AG04450 (cell line): ENCODE data around the gene HTR3C. TPM values are rescaled to one million over a fixed set of nuclear protein-coding genes. Genes with fewer than 3 reads are reported as not detected.
"Not testable (repeated sequence)": the region's sequence is repeated elsewhere in the genome, so short reads cannot be mapped to it uniquely, and the experiment has no call there.

Source experiments
- CTCF ChIA-PET: fragments of 300-600, 350-600 bp; formaldehyde crosslinking; extraction: SDS; loops from one replicate; lab custom pipeline; 2022; ENCODE audit warnings: antibody characterized with exemption, inconsistent platforms; lab: Charles Lee
- POLR2A ChIA-PET: fragments of 350-600 bp; formaldehyde crosslinking; extraction: SDS; loops from one replicate; lab custom pipeline; 2021; ENCODE audit warnings: antibody characterized with exemption, inconsistent platforms; lab: Yijun Ruan, JAX
- DNase-seq: peaks from one replicate; pipeline ENCODE4 v3.0.0-alpha.2; 2011; ENCODE audit warnings: low read depth, low spot score
- H3K27ac ChIP-seq: one replicate; pipeline ENCODE4 v1.5.1; 2012; ENCODE audit warnings: low read depth, low read length, control low read depth
- H3K27me3 ChIP-seq: one replicate; pipeline ENCODE4 v1.6.0; 2012; ENCODE audit warnings: low read length; ENCODE audit not compliant: control insufficient read depth, insufficient read depth
- H3K4me3 ChIP-seq: 2 replicates; pipeline ENCODE4 v1.5.1; 2011; ENCODE audit warnings: mild to moderate bottlenecking, low read depth, low read length, control low read depth
- H3K9me3 ChIP-seq: 2 replicates; pipeline ENCODE4 v1.5.1; 2012; ENCODE audit warnings: low read length; ENCODE audit not compliant: control insufficient read depth, insufficient read depth
- CTCF ChIP-seq: IDR thresholded peaks from 2 replicates; pipeline ENCODE4 v1.5.1; 2011; ENCODE audit warnings: low read depth, low read length, control low read depth, inconsistent platforms
- polyA plus RNA-seq: library from polyadenylated mRNA; depleted of rRNA; stranded (reverse); fragments of >200 nt; gene quantifications from 2 replicates; pipeline ENCODE4 v1.2.3, GENCODE V29; 2011

The HTR3C gene
- polyA plus RNA-seq, 1 experiment, result not detected

- DNase-seq, result no peak
- peaks cover 3% of the 10 kb centered on the region; the same call in 1 of the 2 replicates for H3K9me3 ChIP-seq
- peaks cover 6% of the 10 kb centered on the region for H3K27me3 ChIP-seq
- H3K27ac ChIP-seq, result no peak overlapping the region
- H3K4me3 ChIP-seq, result no peak overlapping the region
- TF ChIP-seq CTCF, result no peak
- ChIA-PET POLR2A (no interaction called here), CTCF (interaction anchor here (0.9 kb wide), 1 partner anchor 46 kb away, joined by 3 read pairs; no protein-coding TSS in a partner anchor)
These were observed 30.5 kb upstream of the HTR3C start for GRCh38 chr3:184022323-184022722.

GRCh38 chr3:184025256-184025655 is 27.6 kb upstream of the HTR3C start:
- H3K4me3 ChIP-seq, H3K27me3 ChIP-seq, POLR2A ChIA-PET, DNase-seq, H3K27ac ChIP-seq, H3K9me3 ChIP-seq: not testable (repeated sequence)
- CTCF ChIA-PET, result interaction anchor here (0.6 kb wide), 2 partner anchors 183 to 663 kb away, joined by 3 read pairs; no protein-coding TSS in a partner anchor

GRCh38 chr3:184028275-184028890 is 24.5 kb upstream of the HTR3C start:
- CTCF ChIA-PET, DNase-seq, H3K27ac ChIP-seq, H3K27me3 ChIP-seq, H3K4me3 ChIP-seq, POLR2A ChIA-PET, H3K9me3 ChIP-seq: not testable (repeated sequence)

- ChIA-PET POLR2A (no interaction called here), CTCF (interaction anchor here (0.6 to 1.3 kb wide), 4 partner anchors 10 to 134 kb away, joined by 3 to 5 read pairs (median 4); partner anchors contain the start of gene ABCC5)
- Histone ChIP-seq H3K27me3 (no peaks in the 10 kb centered on the region), H3K9me3 (no peaks in the 10 kb centered on the region), H3K4me3 (no peak overlapping the region), H3K27ac (no peak overlapping the region)
- TF ChIP-seq CTCF, result no peak
- no peak for DNase-seq
These were observed 23.4 kb upstream of the HTR3C start for GRCh38 chr3:184029443-184029842.

- CTCF ChIA-PET, result interaction anchor here (0.9 to 1.2 kb wide), 2 partner anchors 9 to 13 kb away, joined by 3 to 4 read pairs; partner anchors contain the start of gene ABCC5
- Histone ChIP-seq H3K9me3 (no peaks in the 10 kb centered on the region), H3K27me3 (no peaks in the 10 kb centered on the region), H3K4me3 (no peak overlapping the region), H3K27ac (no peak overlapping the region)
- no peak for TF ChIP-seq CTCF
- DNase-seq, result no peak
- POLR2A ChIA-PET, result no interaction called here
These were observed 22.3 kb upstream of the HTR3C start for GRCh38 chr3:184030536-184030935.

GRCh38 chr3:184031187-184031792 is 21.6 kb upstream of the HTR3C start, which contains the start of gene HTR3D:
Gene HTR3D (plus strand): TSS chr3:184031742. CDS start chr3:184031742, 0 bp downstream.
- DNase-seq, result no peak
- Histone ChIP-seq H3K4me3 (no peak within 1 kb of the TSS), H3K9me3 (no peaks in the 10 kb centered on the region), H3K27ac (no peak within 1 kb of the TSS), H3K27me3 (no peaks in the 10 kb centered on the region)
- POLR2A ChIA-PET, result no interaction called here
- no peak for TF ChIP-seq CTCF
- CTCF ChIA-PET, result interaction anchor here (0.6 kb wide), 1 partner anchor 194 kb away, joined by 3 read pairs; no protein-coding TSS in a partner anchor
